ENCODE data around the gene ADAM12.
A peak's percentile ranks its signal among the peaks of the same experiment; 100 is the strongest.

ADAM12 gene

DNA sequence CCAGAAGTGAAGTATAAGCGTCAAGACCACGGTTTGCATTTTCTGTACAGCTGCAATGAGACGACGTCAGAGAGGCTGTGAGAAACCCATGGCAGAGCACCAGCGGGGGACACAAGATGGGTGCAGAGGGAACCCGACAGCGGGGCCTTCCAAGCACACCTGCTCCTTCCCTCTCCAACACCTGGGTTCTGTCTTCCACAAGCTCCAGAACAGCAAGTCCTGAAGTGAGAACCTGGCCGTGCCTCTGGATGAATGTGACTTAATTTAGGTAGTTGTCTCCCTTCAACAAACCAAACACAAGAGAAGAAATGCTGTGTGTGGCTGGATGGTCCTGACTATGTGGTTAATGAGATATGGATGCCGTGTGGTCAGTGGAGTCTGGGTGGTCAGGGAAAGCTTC lies 76.1 kb downstream of the ADAM12 start:
- no peak for FAIRE-seq

DNA sequence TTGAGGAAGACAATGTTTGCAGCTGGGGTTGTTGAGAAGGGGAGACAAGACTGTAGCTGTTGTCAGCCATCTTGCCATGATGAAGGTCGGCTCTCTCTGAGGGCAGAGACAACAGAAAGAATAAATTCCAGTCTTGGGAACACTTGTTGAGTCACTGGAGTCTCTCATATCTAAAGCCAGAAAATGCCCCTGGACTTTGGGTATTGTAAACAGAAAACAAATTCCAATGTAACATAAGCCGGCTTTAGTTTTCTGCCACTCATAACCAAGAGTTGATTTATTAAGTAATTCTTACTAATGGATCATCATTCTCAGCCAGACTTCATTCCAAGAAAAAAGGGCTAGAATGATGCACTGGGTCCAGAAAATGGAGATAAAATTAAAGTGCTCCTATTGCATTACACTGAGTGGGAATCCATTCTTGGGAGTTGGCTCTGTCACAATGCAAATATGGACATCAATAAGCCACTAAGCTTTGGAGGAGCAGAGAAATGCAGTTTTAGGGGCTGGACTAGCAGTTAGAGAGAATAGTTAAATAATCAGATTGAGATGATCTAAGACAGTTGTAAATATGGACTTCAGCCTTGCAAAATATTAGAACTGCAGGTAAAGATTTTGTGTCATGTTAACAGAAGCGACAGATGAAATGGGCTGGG lies 78.9 kb downstream of the ADAM12 start:
- no peak for FAIRE-seq

DNA sequence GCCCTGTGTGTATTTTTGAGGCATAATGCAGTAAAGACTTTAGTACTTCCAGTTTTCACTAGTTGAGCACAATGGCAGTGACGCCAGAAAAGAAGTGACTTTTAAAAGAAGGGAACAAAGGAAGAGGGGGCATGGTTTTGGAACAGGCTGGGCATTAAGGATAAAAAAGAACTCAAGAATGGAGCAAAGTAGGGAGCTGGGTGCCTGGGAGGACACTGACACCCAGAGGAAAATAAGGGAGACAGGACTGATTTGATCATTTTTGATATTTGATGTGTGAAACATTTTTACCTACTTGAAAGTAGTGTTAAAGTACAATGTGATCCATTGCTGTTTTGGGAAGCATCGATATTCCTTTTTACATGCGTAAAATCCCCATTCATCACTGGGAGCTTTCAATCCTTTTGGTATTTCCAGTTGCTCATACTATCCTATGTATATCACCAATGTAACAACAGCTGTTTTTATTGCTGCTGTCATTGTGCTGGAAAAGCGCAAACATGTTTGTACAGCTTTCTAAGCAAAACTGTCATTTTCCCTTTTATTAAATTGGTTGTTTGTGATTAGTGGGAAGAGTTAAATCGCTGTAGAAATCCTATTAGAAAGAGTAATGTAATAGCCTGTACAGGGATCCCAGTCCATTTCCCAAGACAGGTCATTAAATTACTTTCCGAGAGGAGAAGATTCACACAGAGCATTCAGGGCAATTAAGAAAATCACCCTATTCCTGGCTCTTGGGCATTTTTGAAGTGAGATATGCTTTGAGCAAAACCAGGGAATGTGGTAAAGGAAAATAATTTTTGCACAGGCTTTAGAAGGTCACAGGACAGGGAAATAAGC lies 85.2 kb downstream of the ADAM12 start:
- FAIRE-seq: no peak

DNA sequence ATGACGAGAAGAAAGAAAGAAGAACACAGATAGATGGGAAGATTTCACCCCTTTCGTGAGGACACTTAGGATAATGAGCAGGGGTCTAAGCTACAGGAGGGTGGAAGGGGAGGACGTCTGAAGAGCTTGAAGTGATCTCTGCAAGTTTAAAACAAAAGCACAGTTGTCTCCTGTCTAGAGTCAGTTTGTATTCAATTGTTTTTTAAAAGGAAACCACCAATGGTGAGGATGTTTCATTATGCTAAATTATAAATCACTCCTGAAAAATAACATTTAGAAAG lies 85.9 kb downstream of the ADAM12 start:
- no peak for FAIRE-seq

DNA sequence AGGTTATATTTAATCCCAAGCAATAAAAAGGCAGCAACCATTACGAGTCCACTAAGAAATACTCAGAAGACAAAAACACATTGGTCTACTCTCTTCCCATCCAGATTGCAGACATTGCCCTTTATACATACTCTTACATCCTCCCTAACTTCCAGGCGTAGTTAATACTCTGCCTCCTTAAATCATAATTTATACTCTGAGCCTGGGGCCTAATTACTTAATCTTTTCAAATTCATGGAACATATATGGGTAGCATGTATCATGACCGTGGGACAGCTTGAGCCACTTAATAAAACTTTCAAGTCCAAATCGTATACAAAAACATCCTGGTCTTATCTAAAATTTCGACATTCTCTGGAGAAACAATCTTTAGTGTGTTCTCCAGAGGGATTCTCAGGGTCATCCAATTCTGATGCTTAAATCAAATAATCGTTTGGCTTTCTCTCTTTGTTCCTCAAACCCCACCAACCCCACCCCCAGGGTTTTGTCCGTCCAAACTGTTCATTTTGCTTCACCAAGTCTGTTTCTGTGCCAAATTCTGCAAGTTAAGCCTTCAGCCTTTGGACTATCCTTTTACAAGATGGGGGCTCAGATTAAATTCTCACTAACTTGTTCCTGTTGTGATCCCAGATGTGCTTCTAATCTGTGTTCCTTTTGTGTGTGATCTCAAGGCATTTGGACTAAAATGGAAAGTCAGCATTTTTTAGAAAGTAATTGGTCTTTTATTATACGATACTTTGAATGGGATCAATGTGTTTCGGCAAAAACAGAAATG lies 86.4 kb downstream of the ADAM12 start:
- peak; percentile 96 for FAIRE-seq

DNA sequence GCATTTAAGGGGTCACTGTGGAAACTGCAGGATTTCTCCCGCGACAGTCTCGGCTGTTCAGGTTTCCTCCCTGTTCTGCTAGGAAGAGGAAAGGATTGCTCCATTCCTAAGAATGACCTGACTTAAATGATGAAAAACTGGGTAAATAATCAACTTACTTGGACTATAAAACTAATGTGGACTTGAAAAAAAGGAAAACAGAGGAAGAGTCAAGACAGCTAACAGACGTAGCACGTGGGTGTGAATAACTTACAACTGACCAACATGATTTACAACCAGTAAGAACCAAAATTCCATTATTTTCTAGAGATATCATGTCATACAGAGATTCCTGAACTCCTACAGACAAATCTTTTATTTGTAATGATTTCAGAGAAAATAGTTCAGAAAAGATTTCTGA lies 93.8 kb downstream of the ADAM12 start:
- FAIRE-seq: no peak

DNA sequence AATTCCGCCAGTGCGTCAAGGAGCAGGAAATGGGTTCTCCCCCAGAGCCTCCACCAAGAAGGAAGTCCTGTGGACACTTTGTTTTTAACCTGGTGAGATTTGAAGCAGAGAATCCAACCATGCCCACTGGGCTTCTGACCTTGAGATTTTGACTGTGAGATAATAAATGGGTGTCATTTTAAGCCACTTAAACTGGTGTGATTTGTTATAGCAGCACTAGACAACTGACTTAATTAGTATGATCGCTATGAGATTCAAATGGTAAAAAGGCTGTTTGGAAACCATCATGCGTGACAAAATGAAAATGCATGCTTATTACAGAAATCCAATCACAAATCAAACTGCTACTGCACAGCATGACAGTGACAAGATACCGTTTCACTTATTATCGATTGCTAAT lies 98.0 kb downstream of the ADAM12 start:
- FAIRE-seq: no peak

DNA sequence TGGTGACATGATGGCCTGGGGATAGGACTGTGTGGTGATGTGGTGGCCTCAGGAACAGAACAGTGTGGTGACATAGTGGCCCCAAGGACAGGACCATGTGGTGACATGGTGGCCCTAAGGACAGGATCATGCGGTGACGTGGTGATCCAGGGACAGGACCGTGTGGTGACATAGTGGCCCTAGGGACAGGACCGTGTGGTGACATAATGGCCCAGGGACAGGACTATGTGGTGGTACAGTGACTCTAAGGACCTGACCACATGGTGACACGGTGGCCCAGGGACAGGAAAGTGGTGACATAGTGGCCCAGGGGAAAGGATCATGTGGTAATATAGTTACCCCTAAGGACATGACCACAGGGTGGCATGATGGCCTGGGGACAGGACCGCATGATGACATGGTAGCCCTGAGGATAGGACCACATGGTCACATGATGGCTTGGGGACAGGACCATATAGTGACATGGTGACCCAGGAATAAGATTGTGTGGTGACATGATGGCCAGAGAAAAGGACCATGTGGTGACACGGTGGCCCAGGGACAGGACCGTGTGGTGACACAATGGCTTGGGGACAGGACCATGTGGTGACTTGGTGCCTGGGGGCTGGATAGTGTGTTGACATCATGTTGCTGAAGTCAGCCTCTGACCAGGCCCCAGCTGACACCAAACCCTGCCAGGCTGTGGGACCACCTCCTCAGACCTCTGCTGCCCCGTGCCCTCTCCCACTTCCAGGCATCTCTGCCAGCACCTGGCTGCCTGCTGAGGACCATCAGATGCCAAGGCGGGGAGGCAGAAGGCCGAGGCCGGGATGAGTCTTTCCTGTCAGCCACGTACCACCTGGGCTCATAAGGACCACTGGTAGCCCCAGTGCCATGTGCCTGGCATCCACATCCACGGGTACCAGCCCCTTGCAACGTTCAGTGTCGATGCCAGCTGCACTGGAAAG lies 99.5 kb downstream of the ADAM12 start:
- FAIRE-seq: no peak

DNA sequence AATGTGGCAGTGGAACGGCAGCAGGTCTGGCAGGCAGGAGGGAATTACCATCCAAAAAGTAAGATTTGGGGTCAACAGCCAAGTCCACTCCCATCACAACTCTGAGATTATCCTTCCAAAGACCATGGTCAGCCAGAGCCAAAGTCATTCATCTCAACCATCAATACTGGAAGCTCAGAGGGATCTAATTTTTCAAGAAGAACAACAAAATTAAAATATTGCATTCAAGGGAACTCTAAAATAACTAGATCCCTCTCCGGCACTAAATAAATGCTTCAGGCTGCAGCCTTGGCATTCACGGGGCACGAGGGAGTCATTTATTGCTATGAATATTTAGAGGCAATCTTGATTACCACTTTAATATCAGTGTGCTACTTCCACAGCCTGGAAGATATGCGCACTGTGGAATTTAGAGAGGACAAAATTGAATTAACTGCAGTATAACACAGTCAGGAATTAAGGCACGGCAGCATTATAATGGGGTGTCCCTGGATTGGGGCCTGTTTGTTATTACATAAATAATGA lies 102.0 kb downstream of the ADAM12 start:
- no peak for FAIRE-seq

DNA sequence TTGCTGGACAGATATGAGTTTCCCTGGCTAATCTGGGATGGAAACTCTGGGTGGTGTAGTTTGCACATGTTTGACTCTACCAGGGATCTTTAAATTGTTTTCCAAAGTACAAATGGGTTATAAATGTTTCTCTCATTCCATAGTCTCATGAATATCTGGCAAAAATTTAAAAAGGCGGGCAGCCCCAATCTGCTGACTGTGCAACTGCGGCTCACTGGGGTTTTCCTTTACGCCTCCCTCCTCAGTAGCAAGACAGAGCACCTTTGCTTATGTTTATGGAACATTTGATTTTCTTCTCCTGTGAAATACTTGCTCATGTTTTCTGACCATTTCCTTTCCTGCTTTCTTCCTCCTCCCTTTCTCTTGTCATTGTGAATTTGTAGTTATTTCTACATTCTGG lies 105.0 kb downstream of the ADAM12 start:
- FAIRE-seq: no peak

DNA sequence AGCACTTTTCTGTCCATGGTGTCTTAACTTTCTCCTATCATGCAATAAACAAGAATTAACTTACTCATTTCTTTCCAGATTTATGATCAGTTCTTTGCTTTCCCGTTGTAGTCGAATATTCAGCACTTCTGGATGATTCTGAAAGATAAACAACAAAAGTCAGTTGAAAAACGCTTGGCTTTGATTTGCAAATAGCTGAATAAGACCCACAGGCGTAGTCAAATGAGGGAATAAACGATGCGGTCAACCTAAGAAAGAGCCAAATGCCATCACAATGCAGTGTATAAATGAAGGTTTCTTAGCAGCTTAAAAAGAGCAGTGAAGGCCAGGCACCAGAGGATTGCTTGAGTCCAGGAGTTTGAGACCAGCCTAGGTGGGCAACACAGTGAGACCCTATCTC lies 109.4 kb downstream of the ADAM12 start:
- no peak for FAIRE-seq

DNA sequence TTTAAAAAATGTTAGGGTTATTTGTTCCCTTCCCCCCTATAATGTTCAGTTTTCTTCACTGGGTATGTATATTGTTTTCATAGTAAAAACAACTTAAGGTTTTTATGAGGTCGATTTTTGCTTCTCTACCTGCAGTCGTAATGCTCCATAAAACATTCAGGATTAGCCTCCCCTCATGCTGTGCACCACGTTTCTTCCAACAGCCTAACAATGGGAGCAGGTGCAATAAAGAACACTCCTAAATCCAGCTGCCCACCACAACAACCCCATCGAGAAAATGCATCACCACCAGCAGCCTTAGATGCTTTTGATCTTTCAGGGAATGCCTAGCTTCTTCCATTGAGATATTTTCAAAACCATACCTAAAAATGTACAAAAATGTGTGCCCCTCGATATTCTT lies 111.1 kb downstream of the ADAM12 start:
- no peak for FAIRE-seq

DNA sequence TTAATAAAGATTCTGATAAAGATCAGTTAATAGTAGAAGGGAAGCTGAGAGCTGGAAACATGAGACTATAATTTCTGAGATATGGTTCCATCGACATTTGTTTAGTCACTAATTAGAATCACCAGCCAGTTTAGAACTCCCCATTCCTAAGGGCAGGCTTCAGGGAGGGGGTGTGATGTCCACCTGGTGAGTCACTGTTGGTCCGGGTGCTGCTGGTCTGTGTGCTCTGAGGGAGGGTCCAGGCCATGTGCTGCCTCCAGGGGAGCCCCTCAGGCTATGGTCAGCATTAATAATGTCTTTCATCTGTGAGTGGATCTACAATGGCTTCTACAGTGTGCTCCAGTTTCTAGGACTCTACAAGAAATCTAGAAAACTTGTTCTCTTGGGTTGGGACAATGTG lies 115.8 kb downstream of the ADAM12 start:
- FAIRE-seq: no peak

DNA sequence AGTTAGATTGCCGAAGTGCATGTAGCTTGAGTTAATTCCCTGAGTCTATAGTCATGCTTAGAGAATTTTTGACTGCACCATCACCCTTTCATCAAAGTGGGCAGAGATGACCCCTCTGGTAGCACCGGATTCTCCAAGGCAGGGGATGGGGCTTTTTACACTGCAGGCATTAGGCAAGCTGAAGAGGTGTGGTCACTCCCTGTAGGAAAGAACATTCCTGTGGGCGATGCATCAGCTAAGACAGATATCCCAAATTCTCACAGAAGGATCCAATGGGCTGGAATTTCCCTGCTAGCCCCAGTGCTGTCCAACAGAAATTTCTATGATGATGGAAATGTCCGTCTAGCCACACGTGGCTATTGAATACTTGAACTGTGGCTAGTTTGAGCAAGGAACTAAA lies 118.2 kb downstream of the ADAM12 start:
- no peak for FAIRE-seq

DNA sequence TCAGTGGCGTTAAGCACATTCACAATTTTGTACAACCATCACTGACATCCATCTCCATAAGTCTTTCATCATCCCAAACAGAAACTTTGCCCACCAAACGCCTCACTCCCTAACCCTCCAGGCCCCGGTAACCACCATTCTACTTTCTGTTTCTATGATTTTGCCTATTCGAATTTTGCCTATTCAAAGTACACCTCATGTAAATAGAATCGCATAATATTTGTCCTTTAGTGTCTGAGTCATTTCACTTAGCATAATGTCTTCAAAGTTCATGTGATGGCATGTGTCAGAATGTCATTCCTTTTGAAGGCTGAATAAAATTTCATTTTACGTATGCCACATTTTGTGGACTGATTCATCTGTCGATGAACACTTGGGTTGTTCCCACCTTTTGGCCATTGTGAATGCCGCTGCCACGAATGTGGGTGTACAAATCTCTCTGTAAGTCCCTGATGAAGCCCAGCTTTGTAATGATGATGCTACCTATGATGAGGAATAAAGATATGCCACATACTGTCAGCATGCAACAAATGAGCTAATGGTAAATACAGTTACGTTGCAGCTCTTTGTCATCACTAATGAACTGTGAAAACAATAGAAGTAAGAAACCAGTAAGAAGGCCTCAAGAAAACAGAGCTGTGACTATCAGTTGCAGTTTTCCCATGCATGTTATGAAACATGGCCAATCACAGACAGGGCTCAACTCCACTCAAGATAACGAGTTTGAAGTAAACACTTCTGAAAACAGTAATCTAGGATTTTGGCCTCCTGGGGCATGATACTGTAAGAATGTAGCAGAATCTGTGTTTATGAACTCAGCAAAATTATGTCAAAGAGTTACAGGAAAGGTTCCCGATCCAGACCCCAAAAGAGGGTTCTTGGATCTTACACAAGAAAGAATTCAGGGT lies 120.0 kb downstream of the ADAM12 start:
- FAIRE-seq: no peak

DNA sequence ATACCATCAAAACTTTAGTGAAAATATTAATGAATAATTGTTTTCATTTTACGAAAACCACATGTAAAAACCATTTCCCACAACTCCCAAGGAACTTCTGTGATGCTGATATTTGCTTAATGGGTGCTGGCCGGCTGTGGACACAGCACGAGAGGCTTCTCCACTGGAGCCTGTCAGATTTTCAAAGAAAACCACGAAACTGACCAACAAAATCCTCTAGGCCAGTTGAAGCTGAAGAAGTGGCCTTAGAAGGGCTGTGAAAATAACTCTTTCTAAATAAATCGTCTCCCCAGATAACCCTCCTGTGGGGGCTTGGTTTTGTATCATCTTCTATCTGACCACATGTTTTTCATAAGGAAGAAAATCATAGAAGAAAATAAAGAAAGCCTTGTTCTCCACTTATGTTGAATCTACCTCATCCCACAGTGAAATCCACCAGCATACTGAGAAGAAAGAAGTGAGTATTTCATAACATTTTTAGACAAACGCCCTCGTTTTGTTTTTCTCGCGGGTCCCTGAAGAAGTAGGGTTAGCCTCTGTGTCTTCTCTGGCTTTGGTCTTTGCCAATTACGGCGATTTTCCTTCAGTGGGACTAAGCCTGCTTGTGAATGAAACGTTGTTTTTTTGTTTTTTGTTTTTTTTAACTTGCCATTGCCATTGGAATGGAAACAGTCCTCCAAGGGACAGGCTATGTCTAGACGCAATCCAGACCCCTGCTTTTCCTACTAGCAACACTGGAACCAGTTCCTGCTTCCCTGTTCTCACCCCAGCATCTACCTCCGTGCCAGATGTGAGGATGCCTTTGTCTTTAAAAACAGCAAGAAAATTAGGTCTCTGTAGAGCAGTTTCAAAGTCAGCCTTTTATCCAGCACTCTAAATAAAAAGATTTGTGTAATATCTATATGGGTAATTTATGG lies 123.9 kb downstream of the ADAM12 start:
- no peak for FAIRE-seq

DNA sequence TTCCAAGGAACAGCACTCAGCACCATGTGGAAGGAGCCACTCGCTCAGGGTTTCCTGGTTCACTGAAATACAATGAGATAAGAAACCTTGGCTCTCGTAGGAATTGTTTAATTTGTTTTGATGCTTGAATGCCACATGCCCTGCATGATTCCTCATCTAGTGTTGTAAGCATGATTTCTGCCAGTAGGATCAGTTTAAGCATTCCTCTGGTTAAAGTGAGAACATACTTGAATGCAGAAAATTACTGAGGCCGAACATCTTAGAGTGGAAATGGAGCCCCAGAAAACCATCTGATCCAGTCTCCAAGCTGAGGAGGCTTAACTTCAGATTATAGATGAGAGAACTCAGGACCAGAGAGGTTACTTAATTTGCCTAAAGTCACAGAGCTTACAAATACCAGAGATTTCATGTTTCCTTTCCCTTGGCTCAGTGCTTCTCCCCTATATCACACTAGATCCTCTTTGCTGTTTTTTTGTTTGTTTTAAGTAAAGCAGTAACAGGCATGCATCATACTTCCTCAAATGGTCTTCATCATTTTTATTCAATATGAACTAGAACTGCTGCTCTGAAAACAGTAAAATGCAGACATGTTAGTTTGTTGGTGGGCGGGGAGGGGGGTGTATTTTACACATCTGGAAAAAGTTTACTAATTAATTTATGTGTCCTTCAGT lies 125.1 kb downstream of the ADAM12 start:
- FAIRE-seq: no peak

DNA sequence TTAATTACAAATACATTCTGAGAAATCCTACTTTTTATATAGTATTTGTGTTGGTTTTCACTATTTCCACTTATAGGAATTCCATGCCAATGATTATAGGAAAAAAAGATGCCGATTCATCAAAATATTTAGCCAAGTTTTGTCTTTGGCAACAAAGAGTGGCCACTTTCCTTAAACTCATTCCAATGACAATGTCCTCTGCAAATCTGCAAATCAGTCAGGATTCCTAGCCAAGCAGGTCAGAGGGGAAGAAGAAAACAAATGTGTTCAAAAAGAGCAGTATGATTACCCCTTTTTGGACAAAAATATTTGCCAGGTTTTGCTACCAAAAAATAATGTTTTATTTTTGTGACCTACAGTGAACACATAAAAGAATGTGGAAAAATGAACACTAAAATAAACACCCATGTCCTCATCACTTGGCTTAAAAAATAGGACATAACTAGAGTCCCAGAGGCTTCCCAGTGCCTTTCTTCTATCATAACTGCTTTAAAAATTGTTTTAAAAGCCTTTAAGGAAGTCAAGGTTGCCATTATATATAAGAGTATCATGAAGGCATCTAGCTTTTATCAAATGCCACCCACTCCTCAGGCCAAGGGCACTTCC lies 125.9 kb downstream of the ADAM12 start:
- peak; percentile 79 for FAIRE-seq

DNA sequence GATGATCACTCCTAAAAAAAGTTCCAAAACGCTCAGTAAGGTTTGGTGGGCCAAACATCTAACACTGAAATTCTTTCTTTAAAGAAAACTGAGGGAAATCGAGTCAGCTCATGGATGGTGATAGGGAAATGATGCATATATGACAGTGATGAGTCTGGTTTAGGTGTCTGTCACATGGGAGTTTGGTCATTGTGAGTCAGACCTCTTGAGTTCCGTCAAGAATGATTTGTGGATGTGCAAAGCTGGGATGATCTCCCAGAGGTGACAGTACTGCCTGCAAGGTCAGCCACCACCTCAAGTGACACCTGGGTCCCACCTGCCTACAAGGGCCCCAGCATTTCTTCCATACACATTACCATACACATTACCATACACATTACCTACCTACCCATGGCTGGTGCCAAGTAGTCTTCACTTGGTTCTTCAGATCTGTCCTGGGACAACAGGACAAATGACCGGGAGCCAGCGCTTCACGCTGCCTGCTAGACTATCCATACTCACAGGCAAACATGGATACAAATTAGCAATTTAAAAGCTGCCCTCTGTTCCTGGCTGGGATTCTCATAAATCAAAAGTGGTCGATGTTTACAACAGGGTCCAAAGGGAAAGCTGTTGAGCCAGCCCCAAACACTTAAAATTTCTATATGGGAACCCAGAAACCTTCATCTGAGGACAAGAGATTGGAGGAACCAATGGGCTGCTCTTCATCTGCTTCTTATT lies 128.4 kb downstream of the ADAM12 start:
- no peak for FAIRE-seq

All from endometrium (tissue), 2 donors.